Kasumi-1 (cell line): ENCODE data around the gene TMEM138.

ENCODE experiments used
- DNase-seq, 2 experiments: peaks; one replicate each; lab custom pipeline; 2025; lab: John Stamatoyannopoulos, UW

Gene TMEM138

GRCh38 chr11:61342207-61342803, 19.9 kb upstream of the TMEM138 start:
- no peak for DNase-seq

- no peak for DNase-seq
These were observed 18.1 kb upstream of the TMEM138 start for GRCh38 chr11:61343792-61344745.

GRCh38 chr11:61345170-61345610, 17.0 kb upstream of the TMEM138 start:
- no peak for DNase-seq

- peak; percentile 11 to 34 for DNase-seq
These were observed 16.0 kb upstream of the TMEM138 start for GRCh38 chr11:61345954-61346843.

- no peak for DNase-seq
These were observed 14.2 kb upstream of the TMEM138 start for GRCh38 chr11:61347916-61348461.

GRCh38 chr11:61349189-61349751, 12.9 kb upstream of the TMEM138 start:
- DNase-seq: no peak

GRCh38 chr11:61349916-61350315, 12.3 kb upstream of the TMEM138 start:
- DNase-seq: no peak

- no peak for DNase-seq
These were observed 11.8 kb upstream of the TMEM138 start for GRCh38 chr11:61350336-61350735.

- DNase-seq: no peak
These were observed 11.4 kb upstream of the TMEM138 start for GRCh38 chr11:61350803-61351202.

- DNase-seq: no peak
These were observed 10.1 kb upstream of the TMEM138 start for GRCh38 chr11:61352038-61352437.

- DNase-seq: no peak
These were observed 8.8 kb upstream of the TMEM138 start for GRCh38 chr11:61353131-61354067.

- no peak for DNase-seq
These were observed 8.0 kb upstream of the TMEM138 start for GRCh38 chr11:61354208-61354607.

GRCh38 chr11:61356706-61357105, 5.5 kb upstream of the TMEM138 start:
- no peak for DNase-seq

- DNase-seq: peak; percentile 68 to 69
These were observed 4.8 kb upstream of the TMEM138 start for GRCh38 chr11:61357233-61357893.

- no peak for DNase-seq
These were observed 4.3 kb upstream of the TMEM138 start for GRCh38 chr11:61357894-61358239.

GRCh38 chr11:61358566-61358965, 3.6 kb upstream of the TMEM138 start:
- no peak for DNase-seq

GRCh38 chr11:61359516-61359915, 2.7 kb upstream of the TMEM138 start:
- peak; percentile 44 to 49 for DNase-seq

- DNase-seq: no peak
These were observed 885 bp upstream of the TMEM138 start for GRCh38 chr11:61361237-61361740.

GRCh38 chr11:61362542-61362875, 335 bp downstream of the TMEM138 start:
- peak in 1 of 2 experiments; percentile 43 for DNase-seq
